ENCODE data around the gene EPHB2.
"Not testable (repeated sequence)": the region's sequence is repeated elsewhere in the genome, so short reads cannot be mapped to it uniquely, and the experiment has no call there.

EPHB2 gene

GRCh38 chr1:22920734-22921451 is 210.3 kb downstream of the EPHB2 start:
- no peak for DNase-seq

- DNase-seq: no peak
Measured at GRCh38 chr1:22921452-22922126, 210.9 kb downstream of the EPHB2 start.

DNA sequence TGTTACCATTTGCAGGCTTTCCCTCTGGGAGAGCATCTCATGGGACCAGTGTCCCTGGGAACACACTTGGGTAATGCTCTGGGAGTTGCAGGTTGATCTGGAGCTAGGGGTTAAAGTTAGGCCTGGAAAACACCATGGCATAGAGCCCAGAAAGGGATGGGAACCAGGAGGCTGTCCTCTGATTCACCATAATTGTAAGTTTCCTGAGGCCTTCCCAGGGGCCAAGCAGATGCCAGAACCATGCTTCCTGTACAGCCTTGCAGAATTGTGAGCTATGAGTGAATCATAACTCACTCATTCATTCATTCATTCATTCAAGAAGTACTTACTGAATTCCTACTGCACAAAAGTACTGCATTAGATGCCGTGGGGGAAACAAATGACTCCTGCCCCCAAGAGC is 212.0 kb downstream of the EPHB2 start:
- no peak for DNase-seq

DNA sequence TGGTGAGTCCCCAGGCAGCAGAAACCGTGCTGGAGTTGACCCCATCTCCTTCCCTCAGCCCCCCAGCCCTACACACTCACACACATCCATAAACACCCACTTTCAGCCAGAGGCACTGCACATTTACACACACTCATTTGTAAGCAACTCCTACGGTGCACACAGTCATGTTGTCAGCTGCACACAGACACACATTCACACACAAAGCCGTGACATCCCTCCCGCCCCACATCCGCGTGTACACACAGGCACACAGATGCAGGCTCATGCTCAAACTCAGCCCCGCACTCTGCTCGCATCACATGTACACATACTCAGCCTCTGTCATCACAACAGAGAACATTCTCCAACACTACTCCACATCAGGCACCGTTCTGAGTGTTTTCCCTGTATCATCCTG is 214.5 kb downstream of the EPHB2 start:
- no peak for DNase-seq

DNA sequence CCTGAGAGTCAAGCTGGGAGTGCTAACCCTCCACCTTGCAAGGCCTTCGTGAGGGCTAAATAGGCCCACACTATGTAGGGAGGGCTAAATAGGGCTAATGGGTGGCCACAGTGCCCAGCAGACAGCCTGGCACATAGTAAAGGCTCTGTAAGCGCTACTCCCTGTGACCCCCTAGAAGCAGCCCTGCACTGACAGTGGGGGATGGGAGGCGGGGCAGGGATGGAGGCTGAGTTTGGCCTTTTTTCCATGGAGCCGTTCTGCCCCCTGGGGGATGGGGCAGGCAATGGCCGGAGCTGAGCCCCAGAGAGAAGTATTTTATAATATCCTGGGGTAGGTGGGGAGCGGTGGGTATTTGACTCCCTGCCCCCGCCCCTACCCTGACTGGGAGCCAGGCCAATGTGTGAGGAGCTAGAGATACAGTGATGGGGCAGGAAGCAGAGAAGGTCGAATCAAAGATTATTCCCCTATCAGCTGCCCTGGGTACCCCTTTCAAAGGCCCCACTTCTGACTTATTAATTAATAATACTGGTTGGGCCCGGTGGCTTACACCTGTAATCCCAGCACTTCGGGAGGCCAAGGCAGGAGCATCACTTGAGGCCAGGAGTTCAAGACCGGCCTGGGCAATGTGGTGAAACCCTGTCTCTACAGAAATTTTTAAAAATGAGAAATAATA is 219.7 kb downstream of the EPHB2 start:
- peak; percentile 35 for DNase-seq

- no peak for DNase-seq
Measured at GRCh38 chr1:22932803-22933470, 222.3 kb downstream of the EPHB2 start.

DNA sequence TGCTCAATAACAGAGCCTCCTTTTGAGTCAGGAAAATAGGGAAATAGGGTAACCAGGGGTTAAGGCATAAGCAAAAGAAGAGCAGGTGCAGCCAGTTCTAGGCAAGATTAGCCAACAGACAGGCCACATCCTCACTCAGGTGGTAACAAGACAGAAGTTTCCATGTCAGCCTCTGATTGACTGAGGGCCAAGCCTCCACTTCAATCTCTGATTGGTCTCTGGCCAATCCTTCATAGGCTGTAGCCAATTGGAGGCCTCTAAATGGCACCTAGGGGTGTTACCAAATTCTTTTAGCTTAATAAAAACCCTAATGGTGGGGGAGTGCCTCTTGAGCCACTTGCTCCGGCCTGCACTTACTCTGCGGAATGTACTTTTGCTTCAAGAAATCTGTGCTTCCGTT is 224.8 kb downstream of the EPHB2 start:
- no peak for DNase-seq

- DNase-seq: no peak
Measured at GRCh38 chr1:22936681-22937080, 226.0 kb downstream of the EPHB2 start.

- no peak for DNase-seq
Measured at GRCh38 chr1:22941257-22941656, 230.6 kb downstream of the EPHB2 start.

GRCh38 chr1:22944346-22945055 is 233.9 kb downstream of the EPHB2 start:
- no peak for DNase-seq

- DNase-seq: not testable (repeated sequence)
Measured at GRCh38 chr1:22945171-22945570, 234.5 kb downstream of the EPHB2 start.

- no peak for DNase-seq
Measured at GRCh38 chr1:22949822-22950331, 239.2 kb downstream of the EPHB2 start.

- no peak for DNase-seq
Measured at GRCh38 chr1:22951796-22952195, 241.2 kb downstream of the EPHB2 start.

DNA sequence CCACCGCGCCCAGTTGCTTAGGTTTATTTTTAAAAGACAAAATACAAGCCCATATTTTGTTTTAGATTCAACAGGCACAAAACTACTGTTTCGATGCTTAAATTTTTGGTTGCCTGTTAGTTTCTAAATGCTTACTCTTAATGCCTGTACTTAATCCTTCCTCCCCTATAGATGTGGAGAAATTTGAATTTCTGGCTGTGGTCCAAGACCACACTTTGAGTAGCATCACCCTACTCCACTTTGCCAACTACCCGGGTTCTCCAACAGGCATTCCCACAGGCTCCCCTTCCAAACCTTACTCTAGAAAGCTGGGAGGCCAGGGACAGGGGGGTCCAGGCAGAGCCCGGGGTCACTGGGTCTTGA is 242.0 kb downstream of the EPHB2 start:
- no peak for DNase-seq

DNA sequence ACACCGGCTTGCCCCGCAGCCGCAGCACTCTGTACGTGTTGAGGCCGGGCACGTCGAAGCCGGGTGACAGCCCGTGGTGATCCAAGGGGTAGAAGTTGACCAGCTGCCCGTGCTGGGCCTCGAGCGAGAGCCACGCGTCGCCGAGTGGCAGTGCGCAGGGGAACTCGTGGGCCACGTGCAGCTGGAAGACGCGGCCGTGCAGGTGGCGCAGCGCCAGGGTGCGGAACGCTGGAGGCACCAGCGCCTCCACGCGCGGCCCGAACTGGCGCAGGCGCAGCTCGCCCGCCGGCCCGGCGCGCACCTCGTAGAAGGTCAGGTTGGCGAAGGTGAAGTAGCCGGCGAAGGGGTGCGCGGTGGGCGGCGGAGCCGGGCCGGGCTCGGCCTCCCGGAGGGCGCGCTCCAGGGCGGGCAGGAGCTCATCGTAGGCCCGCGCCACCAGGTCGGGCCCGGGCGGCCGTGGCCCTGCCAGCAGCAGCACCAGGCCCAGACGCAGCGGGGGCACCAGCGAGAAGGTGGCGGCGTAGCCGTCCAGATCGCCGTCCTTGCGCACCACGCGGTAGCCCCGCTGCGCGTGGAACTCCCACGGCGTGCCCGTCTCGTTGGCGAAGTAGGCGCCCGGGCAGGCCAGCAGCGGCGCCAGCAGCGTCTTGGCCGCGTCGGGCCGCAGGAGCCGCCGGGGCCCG is 242.6 kb downstream of the EPHB2 start:
- DNase-seq: no peak

- no peak for DNase-seq
Measured at GRCh38 chr1:22953740-22954141, 243.1 kb downstream of the EPHB2 start.

DNA sequence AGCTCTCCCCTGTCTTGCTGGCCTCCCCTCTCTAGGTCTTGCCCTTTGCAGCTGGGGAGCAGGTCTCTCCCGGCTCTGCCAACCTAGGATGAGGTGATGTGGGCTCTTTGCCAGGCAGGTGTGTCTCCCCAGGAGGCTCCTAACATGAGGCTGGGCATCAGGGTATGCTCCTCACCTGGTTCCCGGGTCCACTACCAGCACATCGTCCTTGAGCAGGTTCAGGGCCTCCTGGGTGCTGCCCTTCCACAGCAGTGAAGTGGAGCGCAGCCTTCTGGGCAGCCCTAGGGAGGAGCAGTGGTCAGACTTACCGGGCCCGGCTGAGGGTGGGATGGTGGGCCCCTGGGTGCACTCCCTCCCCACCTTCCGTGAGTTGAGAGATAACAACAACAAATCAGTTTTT is 244.5 kb downstream of the EPHB2 start:
- DNase-seq: no peak

- no peak for DNase-seq
Measured at GRCh38 chr1:22957066-22957465, 246.4 kb downstream of the EPHB2 start.

DNA sequence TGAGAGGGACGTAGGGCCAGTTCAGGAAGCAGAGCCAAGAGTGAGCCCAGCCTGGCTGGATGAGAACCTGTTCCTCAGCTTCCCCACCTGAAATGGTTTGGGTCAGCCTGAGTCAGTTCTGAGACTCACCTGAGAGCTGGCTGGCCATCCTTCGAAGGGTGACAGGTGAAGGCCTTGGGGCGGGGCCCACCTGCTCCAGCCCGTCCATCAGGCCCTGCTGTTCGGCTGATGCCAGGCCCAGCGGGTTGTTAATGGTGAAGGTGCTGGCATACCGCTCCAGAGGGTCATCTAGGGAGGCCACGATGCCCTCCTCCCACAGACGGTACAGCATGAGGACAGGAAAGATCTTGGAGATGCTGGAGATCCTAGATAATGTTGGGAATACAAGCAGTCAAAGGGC is 247.9 kb downstream of the EPHB2 start:
- DNase-seq: no peak

DNA sequence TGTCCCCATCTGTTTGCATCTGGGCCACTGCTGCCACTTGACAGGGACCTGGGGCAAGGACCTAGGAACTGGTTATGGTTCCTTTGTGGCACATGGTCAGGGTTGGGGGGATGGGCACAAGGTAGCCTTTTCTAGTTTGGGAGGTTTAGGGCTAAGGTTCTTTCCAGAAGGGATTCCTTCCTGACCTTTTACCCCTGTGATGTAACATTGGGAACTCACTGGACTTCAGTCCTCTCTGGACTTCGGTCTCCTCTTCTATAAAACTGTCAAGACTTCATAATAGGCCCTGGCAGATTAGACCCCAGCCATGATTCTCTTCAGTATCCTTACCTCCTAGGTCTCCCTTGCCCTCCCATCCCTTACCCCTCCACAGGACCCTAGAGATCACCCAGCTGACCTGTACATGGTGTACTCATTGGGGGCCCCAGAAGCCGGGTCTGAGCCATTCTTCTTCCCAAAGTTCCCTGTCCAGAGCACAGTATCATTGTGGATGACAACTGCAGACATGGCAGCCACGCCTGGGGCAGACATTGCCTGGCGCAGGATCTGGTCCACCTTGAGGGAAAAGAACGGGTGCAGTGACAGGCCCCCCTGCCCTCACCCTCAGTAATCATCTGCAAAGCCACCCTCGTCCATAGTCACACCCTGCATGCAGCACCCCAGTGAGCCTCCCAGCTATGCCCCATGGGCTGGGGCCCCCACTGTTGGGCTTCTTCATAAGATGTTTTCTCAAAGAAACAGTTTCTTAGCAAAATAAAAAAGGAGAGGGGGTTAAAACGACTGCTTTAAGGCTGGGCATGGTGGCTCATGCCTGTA is 249.1 kb downstream of the EPHB2 start:
- no peak for DNase-seq

GRCh38 chr1:22962558-22962957 is 251.9 kb downstream of the EPHB2 start:
- DNase-seq: no peak
